Stromal cell of bone marrow (primary cell): ENCODE results near the gene CCL5.
"Not testable (repeated sequence)": the region's sequence is repeated elsewhere in the genome, so short reads cannot be mapped to it uniquely, and the experiment has no call there.

Experiments
- DNase-seq: peaks from one replicate; pipeline ENCODE4 v3.0.0-alpha.2; 2012; ENCODE audit warnings: low read depth

The CCL5 gene

GRCh38 chr17:35898283-35899070 lies 18.3 kb upstream of the CCL5 start:
- DNase-seq = no peak

DNA sequence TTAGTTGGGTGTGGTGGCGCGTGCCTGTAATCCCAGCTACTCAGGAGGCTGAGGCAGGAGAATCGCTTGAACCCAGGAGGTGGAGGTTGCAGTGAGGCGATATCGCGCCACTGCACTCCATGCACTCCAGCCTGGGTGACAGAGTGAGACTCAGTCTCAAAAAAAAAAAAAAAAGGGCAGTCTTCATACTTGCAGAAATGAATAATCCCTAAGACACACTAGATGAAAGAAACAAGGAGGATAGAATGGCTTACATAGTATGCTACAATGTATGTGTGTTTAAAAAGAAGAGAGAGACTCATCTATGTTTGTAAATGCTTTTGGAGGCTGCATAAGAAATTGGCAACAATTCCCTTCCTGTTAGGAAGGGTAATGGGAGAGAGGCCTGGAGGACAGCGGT lies 17.6 kb upstream of the CCL5 start:
- DNase-seq = not testable (repeated sequence)

DNA sequence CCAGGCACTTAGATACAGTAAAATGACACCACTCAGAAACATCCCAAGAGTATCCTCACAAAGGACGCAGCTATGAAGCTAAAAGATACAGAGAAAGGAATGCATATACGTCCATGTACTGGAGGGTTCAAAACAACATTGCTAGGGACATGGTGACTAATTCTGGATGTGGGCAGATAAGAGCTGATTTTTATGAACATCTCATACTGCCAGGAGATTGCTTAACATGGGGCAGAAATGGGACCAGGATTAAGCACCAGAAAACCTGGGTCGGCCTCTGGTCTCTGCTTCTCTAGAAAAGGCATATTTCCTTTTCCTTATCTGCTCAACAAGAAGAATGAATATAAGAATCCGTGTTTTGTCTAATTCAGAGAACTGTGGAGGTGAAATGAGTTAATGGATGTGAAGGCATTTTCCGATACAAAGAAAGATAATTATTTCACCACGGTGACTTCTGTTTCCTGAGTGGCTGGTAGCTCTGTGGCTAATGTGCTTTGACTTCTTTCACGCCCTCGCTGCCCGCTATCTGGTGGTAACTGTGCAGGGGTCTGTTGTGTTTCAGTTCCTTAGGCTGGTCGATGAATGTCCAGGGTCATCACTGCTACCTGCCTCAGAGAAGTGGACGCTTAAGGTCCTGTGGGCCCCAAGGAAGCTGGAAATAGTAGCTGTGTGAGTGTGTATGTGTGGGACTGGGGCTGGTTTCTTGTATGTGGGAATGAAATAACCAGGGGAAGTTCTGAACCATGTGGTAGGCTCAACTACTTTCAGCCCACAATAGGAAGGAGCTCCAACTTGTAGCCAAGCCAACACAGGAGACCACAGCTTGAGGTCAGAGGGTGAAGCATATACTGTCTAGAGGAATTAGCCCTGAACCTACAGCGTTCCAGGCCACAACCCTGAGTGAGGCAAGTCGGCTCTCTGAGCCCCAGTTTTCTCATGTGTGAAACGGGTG lies 15.8 kb upstream of the CCL5 start:
- no peak for DNase-seq

- DNase-seq = no peak
Measured at GRCh38 chr17:35894206-35894605, 14.0 kb upstream of the CCL5 start.

GRCh38 chr17:35893751-35894150 lies 13.6 kb upstream of the CCL5 start:
- DNase-seq = no peak

DNA sequence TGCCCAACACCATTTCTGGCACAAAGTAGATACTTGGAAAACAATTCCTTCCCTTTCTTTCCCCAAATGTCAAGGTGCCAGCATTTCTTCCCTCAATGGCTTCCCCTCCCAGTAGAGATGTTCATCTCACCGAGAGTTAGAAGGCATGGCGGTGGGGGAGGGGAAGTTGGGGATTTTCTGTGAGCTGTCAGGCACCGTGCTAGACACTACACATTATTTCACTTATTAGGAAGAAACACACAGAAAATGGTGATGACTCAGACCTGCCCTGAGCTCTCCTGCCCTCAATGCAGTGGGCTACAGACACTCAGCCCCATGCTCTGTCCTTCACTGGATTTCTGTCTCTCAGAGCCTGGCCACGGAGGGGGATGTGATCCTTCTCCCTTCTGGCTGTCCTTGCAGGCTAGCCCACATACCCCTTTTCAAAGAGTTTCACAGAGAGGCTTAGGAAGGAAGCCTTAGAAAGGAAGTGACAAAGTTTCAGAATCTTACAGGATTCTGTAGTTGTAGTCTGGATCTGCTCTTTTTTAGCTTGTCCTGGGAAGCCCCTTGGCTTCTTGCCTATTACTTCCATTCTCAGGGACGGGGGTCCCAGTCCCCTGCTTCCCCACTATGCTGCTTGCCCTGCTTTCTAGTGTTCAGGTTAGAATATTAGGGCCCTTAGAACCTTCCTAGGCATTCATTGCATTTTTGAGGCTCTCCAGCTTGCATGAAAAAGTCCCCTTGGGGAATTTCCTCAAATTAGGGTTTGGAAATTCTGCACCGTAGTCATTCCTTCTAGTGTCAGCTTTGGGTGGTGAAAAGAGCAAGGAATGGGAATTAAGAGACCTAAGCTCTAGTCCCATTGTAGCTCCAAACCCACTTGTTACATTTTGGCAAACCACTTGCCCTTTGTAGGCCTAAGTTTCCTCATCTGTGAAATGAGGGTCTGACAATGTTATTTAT lies 12.2 kb upstream of the CCL5 start:
- DNase-seq = no peak

DNA sequence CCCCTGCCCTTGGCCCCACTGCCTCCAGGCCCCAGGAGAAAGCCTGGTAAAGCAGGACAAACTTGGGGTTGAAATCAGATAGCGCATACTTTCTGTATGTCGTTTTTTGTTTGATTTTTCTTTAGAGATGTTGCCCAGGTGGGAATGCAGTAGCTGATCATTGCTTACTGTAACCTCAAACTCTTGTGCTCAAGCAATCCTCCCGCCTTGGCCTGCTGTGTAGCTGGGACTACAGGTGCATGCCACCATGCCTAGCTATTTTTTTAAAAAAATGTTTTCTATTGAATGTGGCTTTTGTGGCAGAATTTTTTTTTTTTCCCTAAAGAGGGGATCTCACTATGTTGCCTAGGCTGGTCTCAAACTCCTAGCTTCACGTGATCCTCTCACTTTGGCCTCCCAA lies 11.1 kb upstream of the CCL5 start:
- no peak for DNase-seq

GRCh38 chr17:35890774-35891155 lies 10.6 kb upstream of the CCL5 start:
- no peak for DNase-seq

- peak; percentile 44 for DNase-seq
Measured at GRCh38 chr17:35889818-35890773, 9.9 kb upstream of the CCL5 start.

GRCh38 chr17:35889241-35889640 lies 9.1 kb upstream of the CCL5 start:
- no peak for DNase-seq

- no peak for DNase-seq
Measured at GRCh38 chr17:35878361-35878760, 1.8 kb downstream of the CCL5 start.

DNA sequence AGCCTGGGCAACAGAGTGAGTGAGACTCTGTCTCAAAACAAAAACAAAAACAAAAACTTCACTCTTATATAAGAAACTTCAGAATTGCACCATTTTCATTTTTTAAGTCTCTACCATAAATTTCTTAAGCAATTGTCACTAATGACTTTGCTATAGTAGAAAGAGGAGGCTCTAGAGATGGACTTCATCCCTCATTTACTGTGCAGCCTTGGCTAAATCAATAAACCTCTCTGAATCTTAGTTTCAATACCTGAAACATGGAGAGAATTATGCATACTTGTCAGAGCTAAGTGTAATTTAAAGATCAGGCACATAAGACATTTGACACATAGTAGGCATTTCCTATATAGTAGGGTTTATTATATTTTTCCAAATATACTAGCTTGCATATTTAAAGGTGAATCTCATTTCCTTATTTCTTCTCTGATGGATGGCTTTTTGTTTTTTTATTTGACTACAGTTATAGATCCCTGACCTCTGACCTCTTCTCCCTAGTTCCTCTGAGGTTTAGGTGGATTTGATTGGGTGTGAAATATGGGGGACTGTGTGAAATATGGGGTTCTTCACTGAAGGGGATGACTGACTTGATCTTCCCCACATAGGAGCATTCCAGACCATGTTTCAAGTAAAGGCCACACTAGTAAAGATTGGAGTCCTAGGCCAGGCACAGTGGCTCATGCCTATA lies 2.7 kb downstream of the CCL5 start:
- DNase-seq = no peak

GRCh38 chr17:35876534-35876933 lies 3.6 kb downstream of the CCL5 start:
- DNase-seq = no peak

GRCh38 chr17:35875800-35876139 lies 4.4 kb downstream of the CCL5 start:
- no peak for DNase-seq

- DNase-seq = no peak
Measured at GRCh38 chr17:35875072-35875799, 4.9 kb downstream of the CCL5 start.

- DNase-seq = no peak
Measured at GRCh38 chr17:35872196-35872980, 7.8 kb downstream of the CCL5 start.

DNA sequence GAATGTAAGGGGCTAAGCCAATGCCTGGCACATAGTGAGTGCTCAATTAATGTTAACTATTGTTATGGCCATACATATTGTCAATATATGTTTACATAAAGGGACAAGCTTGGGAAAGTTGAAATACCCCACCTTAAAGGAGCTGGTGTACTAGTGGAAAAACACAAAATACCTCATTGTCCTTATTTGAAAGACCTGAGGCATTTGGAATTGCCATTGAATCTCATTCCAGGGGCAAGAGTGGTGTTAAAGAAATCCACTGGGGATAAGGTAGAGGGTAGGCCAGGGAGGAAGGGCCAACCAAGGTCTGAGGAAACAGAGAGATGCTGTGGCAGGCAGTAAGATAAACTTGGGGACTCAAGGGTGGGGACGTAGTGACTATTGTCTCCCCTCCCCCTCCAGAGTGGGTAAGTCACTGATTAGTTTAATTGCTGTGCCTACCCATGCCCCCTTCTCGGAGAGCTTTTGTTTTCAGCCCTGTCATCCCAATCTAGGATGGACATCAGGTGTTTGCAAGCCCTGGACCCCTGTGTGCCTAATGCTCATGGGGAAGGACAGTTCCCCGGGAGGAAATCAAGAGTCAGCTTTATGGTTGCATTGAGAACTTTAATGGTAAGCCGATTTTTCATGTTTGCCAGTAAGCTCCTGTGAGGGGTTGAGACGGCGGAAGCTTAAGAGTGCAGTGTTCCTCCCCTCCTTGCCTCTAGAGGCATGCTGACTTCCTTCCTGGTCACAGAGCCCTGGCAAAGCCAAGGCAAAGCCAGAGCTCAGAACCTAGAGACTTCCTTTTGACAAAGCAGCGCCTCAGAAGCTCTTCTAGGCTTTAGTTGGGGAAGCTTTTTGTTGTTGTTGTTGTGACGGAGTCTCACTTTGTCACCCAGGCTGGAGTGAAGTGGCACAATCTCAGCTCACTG lies 9.0 kb downstream of the CCL5 start:
- no peak for DNase-seq

DNA sequence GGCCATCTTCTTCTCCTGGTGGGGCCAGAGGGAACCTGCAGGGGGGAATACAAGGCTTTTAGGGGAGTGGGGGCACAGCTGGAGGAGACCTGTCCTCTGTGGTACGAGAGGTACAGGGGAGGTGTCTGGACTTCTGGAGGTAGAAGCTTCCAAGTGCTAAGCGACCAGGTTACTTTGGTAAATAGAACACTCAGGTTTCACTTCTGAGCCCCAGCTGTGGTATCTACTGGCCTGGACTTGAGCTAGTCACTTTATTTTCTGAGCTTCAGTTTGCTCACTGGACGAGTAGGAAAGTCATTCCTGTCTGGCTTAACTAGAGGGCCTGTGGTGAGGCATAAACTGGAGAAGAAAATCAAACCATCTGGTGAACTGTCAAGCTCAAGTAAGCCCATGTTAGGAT lies 11.4 kb downstream of the CCL5 start, which contains the start of gene HEATR9:
TSS of gene HEATR9 (minus strand) at position 155 of the 400 bp plus-strand sequence. CDS start at position 6, 149 bp downstream.
- no peak for DNase-seq
